ENCODE results near the gene COG5.

- no peak for TF ChIP-seq CTCF (conservative IDR thresholded peaks at IDR 0.05; ENCODE audit: low read depth, low read length)
- TF ChIP-seq EZH2 (IDR thresholded peaks at IDR 0.05; ENCODE audit: borderline replicate concordance, low read depth, low read length, poor library complexity, severe bottlenecking) = no peak
Observed at GRCh38 chr7:107394276-107394675, 169.4 kb downstream of the COG5 start.
